ENCODE data around the gene LYPLAL1. TPM values are rescaled to one million over a fixed set of nuclear protein-coding genes. Genes with fewer than 3 reads are reported as not detected.

The LYPLAL1 gene
- total RNA-seq, 1 donor from 2014 or later: 11.1 TPM

DNA sequence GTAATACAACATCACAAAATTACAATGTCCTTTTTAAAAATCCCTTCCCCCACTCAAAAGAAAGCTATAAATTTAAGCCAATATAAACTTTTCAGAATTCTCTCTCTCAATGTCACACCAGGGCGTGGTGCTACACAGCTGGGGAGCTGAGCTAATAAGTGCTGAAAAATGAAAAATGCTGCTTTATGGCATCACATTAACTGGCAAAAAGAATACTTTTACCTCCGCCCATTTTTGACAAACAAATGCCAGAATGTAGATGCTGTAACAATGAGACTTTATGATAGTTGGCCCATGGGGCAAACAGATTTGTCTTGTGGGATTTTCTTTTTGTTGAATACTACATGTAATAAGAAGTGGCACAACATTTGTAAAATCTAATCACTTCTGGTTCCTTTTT is 12.7 kb upstream of the LYPLAL1 start:
- H3K4me3 ChIP-seq (ENCODE audit: low read depth, low read length): no peak overlapping the region
- DNase-seq (ENCODE audit: low read depth): no peak
- TF ChIP-seq CTCF (conservative IDR thresholded peaks at IDR 0.05; ENCODE audit: low read depth, low read length): no peak

DNA sequence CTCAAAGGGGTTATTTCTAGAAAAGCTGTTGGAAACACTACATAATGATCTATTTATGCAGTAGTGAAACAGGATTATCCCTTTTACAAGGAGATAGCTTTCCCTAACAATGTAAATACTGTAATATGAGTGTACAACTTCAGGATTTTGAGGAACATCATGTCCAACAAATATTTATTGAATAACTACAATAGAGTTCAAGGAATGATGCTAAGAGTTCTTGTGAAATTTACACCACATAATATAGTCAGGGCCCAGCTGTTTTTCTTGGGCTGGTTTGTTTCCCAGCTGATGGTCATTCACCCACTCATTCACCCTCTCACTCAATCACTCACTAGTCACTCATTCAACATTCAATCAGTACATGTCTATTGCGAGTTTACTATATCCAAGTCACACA is 12.3 kb upstream of the LYPLAL1 start:
- no peak for TF ChIP-seq CTCF (conservative IDR thresholded peaks at IDR 0.05; ENCODE audit: low read depth, low read length)
- peak; percentile 25 for DNase-seq (ENCODE audit: low read depth)
- no peak overlapping the region for H3K4me3 ChIP-seq (ENCODE audit: low read depth, low read length)

GRCh38 chr1:219163401-219163954 is 10.2 kb upstream of the LYPLAL1 start:
- no peak overlapping the region for H3K4me3 ChIP-seq (ENCODE audit: low read depth, low read length)
- TF ChIP-seq CTCF (conservative IDR thresholded peaks at IDR 0.05; ENCODE audit: low read depth, low read length): no peak
- no peak for DNase-seq (ENCODE audit: low read depth)

GRCh38 chr1:219171192-219171935 is 2.3 kb upstream of the LYPLAL1 start:
- no peak overlapping the region for H3K4me3 ChIP-seq (ENCODE audit: low read depth, low read length)
- peak; percentile 78 for DNase-seq (ENCODE audit: low read depth)
- TF ChIP-seq CTCF (conservative IDR thresholded peaks at IDR 0.05; ENCODE audit: low read depth, low read length): no peak

DNA sequence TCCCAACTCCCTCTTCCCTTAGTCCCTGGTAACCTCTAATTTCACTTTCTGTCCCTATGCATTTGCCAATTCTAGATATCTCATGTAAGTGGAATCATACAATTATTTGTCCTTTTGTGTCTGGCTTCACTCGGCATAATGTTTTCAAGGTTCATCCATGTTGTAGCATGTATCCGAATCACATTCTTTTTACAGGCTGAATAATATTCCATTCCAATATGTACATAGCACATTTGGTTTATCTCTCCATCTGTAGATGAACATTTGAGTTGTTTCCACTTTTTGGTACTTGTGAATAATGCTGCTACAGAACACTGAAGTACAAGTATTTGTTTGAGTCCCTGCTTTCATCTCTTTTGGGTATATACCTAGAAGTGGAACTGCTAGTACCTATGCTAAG is 857 bp upstream of the LYPLAL1 start:
- H3K4me3 ChIP-seq (ENCODE audit: low read depth, low read length): no peak overlapping the region
- TF ChIP-seq CTCF (conservative IDR thresholded peaks at IDR 0.05; ENCODE audit: low read depth, low read length): no peak
- no peak for DNase-seq (ENCODE audit: low read depth)

- no peak for TF ChIP-seq CTCF (conservative IDR thresholded peaks at IDR 0.05; ENCODE audit: low read depth, low read length)
- H3K4me3 ChIP-seq (ENCODE audit: low read depth, low read length): peak overlapping the region; percentile 80
- no peak for DNase-seq (ENCODE audit: low read depth)
Measured at GRCh38 chr1:219173434-219173757, 282 bp upstream of the LYPLAL1 start.
